NCI-H2227 treated with DMSO at 0.1 percent for 48 hours (cell line): Measurements from ENCODE around the gene FCRL3.
"Not testable (repeated sequence)": the region's sequence is repeated elsewhere in the genome, so short reads cannot be mapped to it uniquely, and the experiment has no call there.

Experiments used
- DNase-seq: peaks from one replicate; lab custom pipeline; 2025; lab: John Stamatoyannopoulos, UW

The FCRL3 gene

GRCh38 chr1:157700732-157701131 is at the start of gene FCRL3:
FCRL3 (minus strand) TSS chr1:157700769; CDS start chr1:157700489, 280 bp downstream.
- DNase-seq: no peak

GRCh38 chr1:157748262-157748817 is 47.8 kb upstream of the FCRL3 start:
- DNase-seq: no peak

GRCh38 chr1:157739229-157739901 is 38.8 kb upstream of the FCRL3 start:
- DNase-seq: no peak

- DNase-seq: not testable (repeated sequence)
These were observed 35.4 kb upstream of the FCRL3 start for GRCh38 chr1:157735991-157736390.

- no peak for DNase-seq
These were observed 33.8 kb upstream of the FCRL3 start for GRCh38 chr1:157734321-157734720.

- DNase-seq: no peak
These were observed 32.2 kb upstream of the FCRL3 start for GRCh38 chr1:157732755-157733154.

- no peak for DNase-seq
These were observed 24.6 kb upstream of the FCRL3 start for GRCh38 chr1:157725221-157725577.

- no peak for DNase-seq
These were observed 24.1 kb upstream of the FCRL3 start for GRCh38 chr1:157724537-157725220.

- DNase-seq: no peak
These were observed 22.6 kb upstream of the FCRL3 start for GRCh38 chr1:157723157-157723556.

- DNase-seq: no peak
These were observed 21.4 kb upstream of the FCRL3 start for GRCh38 chr1:157721985-157722384.

GRCh38 chr1:157715736-157716135 is 15.2 kb upstream of the FCRL3 start:
- no peak for DNase-seq

GRCh38 chr1:157711802-157712201 is 11.2 kb upstream of the FCRL3 start:
- DNase-seq: no peak

GRCh38 chr1:157704878-157705277 is 4.3 kb upstream of the FCRL3 start:
- no peak for DNase-seq

- no peak for DNase-seq
These were observed 3.4 kb upstream of the FCRL3 start for GRCh38 chr1:157703981-157704380.

- no peak for DNase-seq
These were observed 1.8 kb upstream of the FCRL3 start for GRCh38 chr1:157702308-157702825.

GRCh38 chr1:157700305-157700704 is 264 bp downstream of the FCRL3 start:
- no peak for DNase-seq

GRCh38 chr1:157697781-157698569 is 2.6 kb downstream of the FCRL3 start:
- no peak for DNase-seq

- DNase-seq: no peak
These were observed 3.5 kb downstream of the FCRL3 start for GRCh38 chr1:157696966-157697628.

GRCh38 chr1:157695417-157695816 is 5.2 kb downstream of the FCRL3 start:
- DNase-seq: no peak

GRCh38 chr1:157691285-157691920 is 9.2 kb downstream of the FCRL3 start:
- DNase-seq: no peak

GRCh38 chr1:157682710-157683437 is 17.7 kb downstream of the FCRL3 start:
- no peak for DNase-seq
